Measurements from ENCODE around the gene CHST4. TPM values are rescaled to one million over a fixed set of nuclear protein-coding genes. Genes with fewer than 3 reads are reported as not detected.
"Not testable (repeated sequence)": the region's sequence is repeated elsewhere in the genome, so short reads cannot be mapped to it uniquely, and the experiment has no call there.

Gene CHST4
- total RNA-seq, 1 donor from 2014 or later, result not detected

DNA sequence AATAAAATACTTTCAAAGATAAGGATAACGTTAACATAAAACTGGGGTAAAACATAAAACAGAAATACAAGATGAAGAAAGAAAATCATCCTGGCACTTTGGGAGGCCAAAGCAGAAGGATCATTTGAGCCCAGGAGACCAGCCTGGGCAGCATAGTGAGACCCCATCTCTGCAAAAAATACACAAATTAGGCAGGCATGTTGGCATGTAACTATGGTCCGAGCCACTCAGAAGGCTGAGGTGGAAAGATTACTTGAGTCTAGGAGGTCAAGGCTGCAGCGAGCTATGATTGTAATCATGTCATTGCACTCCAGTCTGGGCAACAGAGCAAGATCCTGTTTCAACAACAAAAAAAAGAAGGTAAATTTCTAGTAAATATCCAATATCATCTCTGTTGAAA lies 31.1 kb downstream of the CHST4 start:
- no peak for DNase-seq (ENCODE audit: low read depth)
- Histone ChIP-seq H3K27me3 (ENCODE audit: control insufficient read depth, insufficient read depth, low read length) (no peaks in the 10 kb centered on the region), H3K4me3 (ENCODE audit: low read depth, low read length) (no peak overlapping the region), H3K36me3 (ENCODE audit: control insufficient read depth, insufficient read depth, low read length) (no peaks in the 10 kb centered on the region)
- TF ChIP-seq CTCF (IDR thresholded peaks at IDR 0.05; ENCODE audit: insufficient read depth, low read length, poor library complexity, severe bottlenecking), result no peak

GRCh38 chr16:71557954-71558582 lies 31.8 kb downstream of the CHST4 start:
- no peak overlapping the region for H3K4me3 ChIP-seq (ENCODE audit: low read depth, low read length)
- no peaks in the 10 kb centered on the region for H3K27me3 ChIP-seq (ENCODE audit: control insufficient read depth, insufficient read depth, low read length)
- DNase-seq (ENCODE audit: low read depth), result no peak
- H3K36me3 ChIP-seq (ENCODE audit: control insufficient read depth, insufficient read depth, low read length), result no peaks in the 10 kb centered on the region
- no peak for TF ChIP-seq CTCF (IDR thresholded peaks at IDR 0.05; ENCODE audit: insufficient read depth, low read length, poor library complexity, severe bottlenecking)

- Histone ChIP-seq H3K36me3 (ENCODE audit: control insufficient read depth, insufficient read depth, low read length) (no peaks in the 10 kb centered on the region), H3K4me3 (ENCODE audit: low read depth, low read length) (no peak overlapping the region), H3K27me3 (ENCODE audit: control insufficient read depth, insufficient read depth, low read length) (no peaks in the 10 kb centered on the region)
- TF ChIP-seq CTCF (IDR thresholded peaks at IDR 0.05; ENCODE audit: insufficient read depth, low read length, poor library complexity, severe bottlenecking), result no peak
- DNase-seq (ENCODE audit: low read depth), result no peak
These were observed 33.6 kb downstream of the CHST4 start for GRCh38 chr16:71559855-71560254.

- not testable (repeated sequence) for H3K4me3 ChIP-seq (ENCODE audit: low read depth, low read length); H3K27me3 ChIP-seq (ENCODE audit: control insufficient read depth, insufficient read depth, low read length); DNase-seq (ENCODE audit: low read depth); H3K36me3 ChIP-seq (ENCODE audit: control insufficient read depth, insufficient read depth, low read length)
These were observed 35.7 kb downstream of the CHST4 start for GRCh38 chr16:71561886-71562285.

DNA sequence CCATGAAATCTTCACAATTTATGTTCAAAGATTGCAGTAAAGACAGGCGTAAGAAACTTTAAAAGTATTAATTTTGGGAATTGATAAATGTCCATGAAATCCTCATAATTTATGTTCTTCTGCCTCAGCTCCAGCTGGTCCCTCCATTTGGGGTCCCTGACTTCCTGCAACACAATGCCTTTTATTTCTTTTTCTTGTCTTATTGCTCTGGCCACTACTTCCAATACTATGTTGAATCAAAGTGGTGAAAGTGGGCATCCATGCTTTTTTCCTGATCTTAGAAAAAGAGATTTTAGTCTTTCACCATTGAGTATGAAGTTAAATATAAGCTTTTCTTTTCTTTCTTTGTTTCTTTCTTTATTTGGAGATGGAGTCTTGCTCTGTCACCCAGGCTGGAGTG lies 36.3 kb downstream of the CHST4 start:
- Histone ChIP-seq H3K4me3 (ENCODE audit: low read depth, low read length) (no peak overlapping the region), H3K27me3 (ENCODE audit: control insufficient read depth, insufficient read depth, low read length) (no peaks in the 10 kb centered on the region), H3K36me3 (ENCODE audit: control insufficient read depth, insufficient read depth, low read length) (no peaks in the 10 kb centered on the region)
- DNase-seq (ENCODE audit: low read depth), result no peak
- TF ChIP-seq CTCF (IDR thresholded peaks at IDR 0.05; ENCODE audit: insufficient read depth, low read length, poor library complexity, severe bottlenecking), result no peak

- no peaks in the 10 kb centered on the region for H3K27me3 ChIP-seq (ENCODE audit: control insufficient read depth, insufficient read depth, low read length)
- no peaks in the 10 kb centered on the region for H3K36me3 ChIP-seq (ENCODE audit: control insufficient read depth, insufficient read depth, low read length)
- peak overlapping the region; percentile 50 for H3K4me3 ChIP-seq (ENCODE audit: low read depth, low read length)
- no peak for DNase-seq (ENCODE audit: low read depth)
- no peak for TF ChIP-seq CTCF (IDR thresholded peaks at IDR 0.05; ENCODE audit: insufficient read depth, low read length, poor library complexity, severe bottlenecking)
These were observed 38.2 kb downstream of the CHST4 start for GRCh38 chr16:71564335-71564967.

Data from kidney epithelial cell (primary cell).